A673 (cell line): Measurements from ENCODE around the gene CRY2. TPM values are rescaled to one million over a fixed set of nuclear protein-coding genes. Genes with fewer than 3 reads are reported as not detected.

Experiments used
- BruUV-seq: library from RNA; stranded (reverse); fragments of 400-500 nt; replicated peaks from 2 replicates; lab custom pipeline; 2021; lab: Mats Ljungman, UMichigan
- CTCF ChIA-PET: fragments of 300-600 bp; sonication (Branson Sonifier 250); formaldehyde crosslinking; loops from one replicate; lab custom pipeline; 2022; ENCODE audit warnings: antibody characterized with exemption; lab: Charles Lee
- POLR2A ChIA-PET: fragments of 300-600 bp; sonication (Branson Sonifier 250); formaldehyde crosslinking; loops from one replicate; lab custom pipeline; 2022; ENCODE audit warnings: antibody characterized with exemption; ENCODE audit not compliant: low non-redundant PET; lab: Charles Lee
- DNase-seq: peaks from one replicate; pipeline ENCODE4 v3.0.0-alpha.2; 2015; ENCODE audit warnings: low spot score
- H3K27ac ChIP-seq: fragments of 200-600 bp; sonication (generic); 2 replicates; pipeline ENCODE4 v1.5.1; 2016; ENCODE audit warnings: mixed run types, low read depth, mild to moderate bottlenecking, mixed read lengths, antibody characterized with exemption, low read length; ENCODE audit not compliant: poor library complexity, severe bottlenecking
- H3K27me3 ChIP-seq: fragments of 200-600 bp; sonication (generic); replicated peaks from 2 replicates; pipeline ENCODE4 v1.6.1; 2017; ENCODE audit warnings: mixed run types, low read depth, mild to moderate bottlenecking, mixed read lengths, antibody characterized with exemption, low read length; ENCODE audit not compliant: insufficient read depth, poor library complexity
- H3K36me3 ChIP-seq: fragments of 200-600 bp; sonication (generic); 2 replicates; pipeline ENCODE4 v1.6.1; 2016; ENCODE audit warnings: mixed run types, mild to moderate bottlenecking, mixed read lengths, antibody characterized with exemption, low read length; ENCODE audit not compliant: insufficient read depth, poor library complexity, severe bottlenecking
- H3K4me1 ChIP-seq: fragments of 200-600 bp; sonication (generic); 2 replicates; pipeline ENCODE4 v1.6.1; 2017; ENCODE audit warnings: mixed run types, mild to moderate bottlenecking, mixed read lengths, antibody characterized with exemption, low read length; ENCODE audit not compliant: insufficient read depth, poor library complexity, severe bottlenecking
- H3K4me3 ChIP-seq: fragments of 200-600 bp; sonication (generic); 2 replicates; pipeline ENCODE4 v1.5.1; 2016; ENCODE audit warnings: low read depth, mixed run types, mild to moderate bottlenecking, mixed read lengths, low read length; ENCODE audit not compliant: poor library complexity, severe bottlenecking
- H3K9me3 ChIP-seq: fragments of 200-600 bp; sonication (generic); 2 replicates; pipeline ENCODE4 v1.6.1; 2016; ENCODE audit warnings: mixed run types, low read depth, mild to moderate bottlenecking, mixed read lengths, antibody characterized with exemption, low read length; ENCODE audit not compliant: poor library complexity, severe bottlenecking
- EZH2 ChIP-seq: fragments of 200-600 bp; sonication (generic); IDR thresholded peaks from 2 replicates; pipeline ENCODE4 v1.6.1; 2017; ENCODE audit warnings: borderline replicate concordance, low read depth, mild to moderate bottlenecking, mixed read lengths, antibody characterized with exemption, low read length; ENCODE audit not compliant: poor library complexity, severe bottlenecking
- intact Hi-C: fragments of 100-400 bp; cut with micrococcal nuclease; formaldehyde crosslinking; loops from one replicate; pipeline ENCODE4 v1.10.0; 2022; ENCODE audit not compliant: unreplicated experiment
- total RNA-seq: library from RNA; stranded (reverse); gene quantifications from 2 replicates; pipeline ENCODE4 v1.2.3, GENCODE V29; 2021
- TF ChIP-seq, protein P1 (sequence below): fragments of 300-800, 200-600 bp; sonication (generic); conservative IDR thresholded peaks from 2 replicates; pipeline ENCODE4 v1.5.1; 2017; ENCODE audit warnings: low read depth, mild to moderate bottlenecking, antibody characterized with exemption, low read length, moderate library complexity, mixed read lengths

Gene CRY2
- total RNA-seq, 1 experiment from 2014 or later: 46.4 TPM

DNA sequence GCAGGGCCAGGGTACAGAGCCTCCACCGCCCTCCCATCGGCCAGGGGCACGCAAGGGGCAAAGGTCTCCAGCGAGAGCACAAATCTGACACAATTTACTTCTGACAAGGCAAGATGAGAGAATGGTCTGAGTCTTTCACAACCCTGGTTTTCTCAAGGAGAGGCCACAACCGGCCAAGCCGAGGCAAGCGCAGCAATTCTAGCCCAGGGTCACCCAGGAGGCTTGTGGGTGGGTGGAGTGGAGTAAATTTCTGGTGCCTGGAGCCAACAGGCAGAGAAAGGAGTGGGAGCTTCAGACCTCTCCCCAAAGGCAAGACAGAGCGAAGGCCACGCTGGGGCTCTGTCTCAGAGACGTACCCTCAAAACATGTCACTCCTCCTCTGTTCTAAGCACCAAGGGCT is 84.5 kb downstream of the CRY2 start:
- peaks cover 33% of the 10 kb centered on the region for H3K36me3 ChIP-seq
- BruUV-seq: no TSS peak
- no peaks in the 10 kb centered on the region for H3K9me3 ChIP-seq
- no peak overlapping the region for H3K4me3 ChIP-seq
- DNase-seq: no peak
- POLR2A ChIA-PET: no interaction called here
- no peaks in the 10 kb centered on the region for H3K4me1 ChIP-seq
- no peaks in the 10 kb centered on the region for H3K27me3 ChIP-seq
- no peak overlapping the region for H3K27ac ChIP-seq
- intact Hi-C loops: no loop called here
- CTCF ChIA-PET: interaction anchor here (1.2 kb wide), 1 partner anchor 75 kb away, joined by 3 read pairs; no protein-coding TSS in a partner anchor
- TF ChIP-seq, protein P1, sequence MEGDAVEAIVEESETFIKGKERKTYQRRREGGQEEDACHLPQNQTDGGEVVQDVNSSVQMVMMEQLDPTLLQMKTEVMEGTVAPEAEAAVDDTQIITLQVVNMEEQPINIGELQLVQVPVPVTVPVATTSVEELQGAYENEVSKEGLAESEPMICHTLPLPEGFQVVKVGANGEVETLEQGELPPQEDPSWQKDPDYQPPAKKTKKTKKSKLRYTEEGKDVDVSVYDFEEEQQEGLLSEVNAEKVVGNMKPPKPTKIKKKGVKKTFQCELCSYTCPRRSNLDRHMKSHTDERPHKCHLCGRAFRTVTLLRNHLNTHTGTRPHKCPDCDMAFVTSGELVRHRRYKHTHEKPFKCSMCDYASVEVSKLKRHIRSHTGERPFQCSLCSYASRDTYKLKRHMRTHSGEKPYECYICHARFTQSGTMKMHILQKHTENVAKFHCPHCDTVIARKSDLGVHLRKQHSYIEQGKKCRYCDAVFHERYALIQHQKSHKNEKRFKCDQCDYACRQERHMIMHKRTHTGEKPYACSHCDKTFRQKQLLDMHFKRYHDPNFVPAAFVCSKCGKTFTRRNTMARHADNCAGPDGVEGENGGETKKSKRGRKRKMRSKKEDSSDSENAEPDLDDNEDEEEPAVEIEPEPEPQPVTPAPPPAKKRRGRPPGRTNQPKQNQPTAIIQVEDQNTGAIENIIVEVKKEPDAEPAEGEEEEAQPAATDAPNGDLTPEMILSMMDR: no peak
- no peak for TF ChIP-seq EZH2

DNA sequence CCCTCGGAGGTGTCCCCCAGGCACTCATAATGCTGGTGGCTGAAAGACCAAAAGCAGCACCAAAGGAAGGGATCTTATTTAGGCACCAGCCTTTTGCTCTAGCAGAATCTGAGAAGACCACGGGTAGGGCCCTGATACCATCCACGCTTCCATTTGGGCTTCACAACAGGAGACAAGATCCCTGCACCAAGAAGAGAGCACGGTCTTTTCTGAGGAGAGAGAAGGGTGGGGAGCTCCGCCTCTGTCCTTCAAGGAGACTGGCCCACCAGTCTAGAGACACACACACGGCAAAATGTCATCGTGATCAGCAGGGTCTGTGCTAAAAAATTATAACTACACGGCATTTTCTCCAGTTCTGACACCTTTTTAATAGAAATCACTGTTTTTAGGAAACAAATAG is 84.9 kb downstream of the CRY2 start:
- Histone ChIP-seq H3K4me3 (no peak overlapping the region), H3K4me1 (no peaks in the 10 kb centered on the region), H3K27ac (no peak overlapping the region), H3K27me3 (no peaks in the 10 kb centered on the region), H3K9me3 (no peaks in the 10 kb centered on the region), H3K36me3 (peaks cover 37% of the 10 kb centered on the region)
- BruUV-seq: no TSS peak
- POLR2A ChIA-PET: no interaction called here
- no peak for TF ChIP-seq EZH2
- TF ChIP-seq, protein P1: no peak
- CTCF ChIA-PET: interaction anchor here (1.2 kb wide), 1 partner anchor 74 kb away, joined by 3 read pairs; no protein-coding TSS in a partner anchor
- no peak for DNase-seq
- intact Hi-C loops: no loop called here

Other genes starting within 250 kb of the CRY2 start
- 13.2 and 17.0 TPM in 2 replicates for gene CHST1, start 181.9 kb upstream of the CRY2 start, total RNA-seq
- 25.7 and 32.5 TPM in 2 replicates for gene SLC35C1, start 42.3 kb upstream of the CRY2 start, total RNA-seq
- gene MAPK8IP1, start 38.2 kb downstream of the CRY2 start, total RNA-seq: 46.0 and 46.2 TPM in 2 replicates
- gene FREY1, start 59.8 kb downstream of the CRY2 start, total RNA-seq: 3.3 and 3.8 TPM in 2 replicates
- 64.1 and 68.9 TPM in 2 replicates for gene PEX16, start 70.4 kb downstream of the CRY2 start, total RNA-seq
- 9.1 and 10.9 TPM in 2 replicates for gene LARGE2, start 75.2 kb downstream of the CRY2 start, total RNA-seq